ENCODE results near the gene CDYL2.

GRCh38 chr16:80601182-80601581 lies 203.2 kb downstream of the CDYL2 start:
- TF ChIP-seq CTCF (IDR thresholded peaks at IDR 0.05; ENCODE audit: insufficient read depth, low read depth, low read length) = no peak
- no peak for TF ChIP-seq EZH2 (IDR thresholded peaks at IDR 0.05; ENCODE audit: insufficient read depth, low read length)
